ENCODE measurements around the gene SELENOF.
"Not testable (repeated sequence)": the region's sequence is repeated elsewhere in the genome, so short reads cannot be mapped to it uniquely, and the experiment has no call there.

The SELENOF gene

DNA sequence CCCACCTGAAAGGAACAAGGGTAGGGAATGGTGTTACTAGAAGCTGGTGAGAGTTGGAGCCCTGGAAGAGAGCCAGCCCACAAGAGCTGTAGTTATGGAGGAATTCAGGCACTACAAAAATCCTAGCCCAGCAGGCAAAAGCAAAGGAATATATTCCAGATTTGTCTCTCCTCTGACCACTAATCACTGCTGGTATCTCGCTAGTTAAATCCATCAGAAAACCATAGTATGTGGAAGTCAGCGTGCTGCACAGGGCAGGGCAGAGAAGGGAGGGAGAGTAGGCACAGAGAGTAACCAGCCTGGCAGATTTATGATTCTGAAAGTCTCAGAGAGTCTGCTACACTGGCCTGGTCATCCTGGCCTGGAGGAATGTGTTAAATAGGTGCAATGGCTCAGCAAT lies 88.6 kb downstream of the SELENOF start:
- Histone ChIP-seq H3K27me3 (peaks cover 0 to 5% of the 10 kb centered on the region in 2 donors), H3K4me1 (no peaks in the 10 kb centered on the region), H3K4me3 (no peak overlapping the region), H3K27ac (no peak overlapping the region), H3K9me3 (no peaks in the 10 kb centered on the region), H3K36me3 (no peaks in the 10 kb centered on the region)
- TF ChIP-seq CTCF (IDR thresholded peaks at IDR 0.05): no peak
- intact Hi-C loops (cut with DNase I; ENCODE audit: low total_unique reads): no loop called here
- DNase-seq: no peak

- no peak overlapping the region for H3K27ac ChIP-seq
- DNase-seq: no peak
- H3K9me3 ChIP-seq: no peaks in the 10 kb centered on the region
- H3K4me1 ChIP-seq: no peaks in the 10 kb centered on the region
- peaks cover 0 to 5% of the 10 kb centered on the region in 2 donors for H3K27me3 ChIP-seq
- intact Hi-C loops (cut with DNase I; ENCODE audit: low total_unique reads): no loop called here
- H3K4me3 ChIP-seq: no peak overlapping the region
- no peak for TF ChIP-seq CTCF (IDR thresholded peaks at IDR 0.05)
- H3K36me3 ChIP-seq: no peaks in the 10 kb centered on the region
These were observed 90.0 kb downstream of the SELENOF start for GRCh38 chr1:86823821-86824500.

GRCh38 chr1:86823386-86823785 lies 90.5 kb downstream of the SELENOF start:
- H3K36me3 ChIP-seq: no peaks in the 10 kb centered on the region
- no peak overlapping the region for H3K27ac ChIP-seq
- H3K4me1 ChIP-seq: no peaks in the 10 kb centered on the region
- H3K27me3 ChIP-seq: peaks cover 0 to 5% of the 10 kb centered on the region in 2 donors
- no peaks in the 10 kb centered on the region for H3K9me3 ChIP-seq
- intact Hi-C loops (cut with DNase I; ENCODE audit: low total_unique reads): no loop called here
- DNase-seq: no peak
- H3K4me3 ChIP-seq: no peak overlapping the region
- TF ChIP-seq CTCF (IDR thresholded peaks at IDR 0.05): no peak

DNA sequence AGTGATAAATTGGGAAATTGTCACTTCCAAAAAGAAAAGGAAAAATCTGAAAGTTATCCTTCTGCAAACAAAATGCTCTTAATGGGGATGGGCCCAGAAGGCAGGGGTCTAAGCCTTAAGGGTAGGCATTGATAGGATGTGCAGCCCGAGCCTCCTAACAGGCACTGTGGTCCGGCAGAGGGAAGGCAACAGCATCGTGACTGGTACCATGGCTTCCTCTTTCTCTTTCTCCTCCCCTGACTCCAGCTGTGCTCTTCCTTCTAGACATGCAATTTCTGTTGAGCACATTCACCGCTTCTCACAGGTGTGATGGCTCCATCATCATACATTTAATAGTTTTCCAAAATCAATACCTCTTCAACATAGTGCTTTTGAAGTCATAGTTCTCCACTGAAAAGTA lies 91.5 kb downstream of the SELENOF start:
- DNase-seq: no peak
- intact Hi-C loops (cut with DNase I; ENCODE audit: low total_unique reads): no loop called here
- H3K36me3 ChIP-seq: no peaks in the 10 kb centered on the region
- H3K4me1 ChIP-seq: no peaks in the 10 kb centered on the region
- no peaks in the 10 kb centered on the region for H3K9me3 ChIP-seq
- TF ChIP-seq CTCF (IDR thresholded peaks at IDR 0.05): no peak
- peaks cover 0 to 5% of the 10 kb centered on the region in 2 donors for H3K27me3 ChIP-seq
- H3K27ac ChIP-seq: no peak overlapping the region
- no peak overlapping the region for H3K4me3 ChIP-seq

- no peak for DNase-seq
- no peak overlapping the region for H3K4me3 ChIP-seq
- H3K36me3 ChIP-seq: no peaks in the 10 kb centered on the region
- no peaks in the 10 kb centered on the region for H3K9me3 ChIP-seq
- no peak for TF ChIP-seq CTCF (IDR thresholded peaks at IDR 0.05)
- H3K27me3 ChIP-seq: peaks cover 0 to 5% of the 10 kb centered on the region in 2 donors
- H3K4me1 ChIP-seq: no peaks in the 10 kb centered on the region
- intact Hi-C loops (cut with DNase I; ENCODE audit: low total_unique reads): no loop called here
- no peak overlapping the region for H3K27ac ChIP-seq
These were observed 92.0 kb downstream of the SELENOF start for GRCh38 chr1:86821956-86822355.

DNA sequence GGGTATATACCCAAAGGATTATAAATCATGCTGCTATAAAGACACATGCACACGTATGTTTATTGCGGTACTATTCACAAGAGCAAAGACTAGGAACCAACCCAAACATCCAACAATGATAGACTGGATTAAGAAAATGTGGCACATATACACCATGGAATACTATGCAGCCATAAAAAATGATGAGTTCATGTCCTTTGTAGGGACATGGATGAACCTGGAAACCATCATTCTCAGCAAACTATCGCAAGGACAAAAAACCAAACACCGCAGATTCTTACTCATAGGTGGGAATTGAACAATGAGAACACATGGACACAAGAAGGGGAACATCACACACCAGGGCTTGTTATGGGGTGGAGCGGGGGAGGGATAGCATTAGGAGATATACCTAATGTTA lies 94.0 kb downstream of the SELENOF start:
- H3K27ac ChIP-seq; H3K9me3 ChIP-seq; H3K27me3 ChIP-seq; H3K4me1 ChIP-seq; H3K36me3 ChIP-seq; intact Hi-C loops (cut with DNase I; ENCODE audit: low total_unique reads); H3K4me3 ChIP-seq; DNase-seq: not testable (repeated sequence)

DNA sequence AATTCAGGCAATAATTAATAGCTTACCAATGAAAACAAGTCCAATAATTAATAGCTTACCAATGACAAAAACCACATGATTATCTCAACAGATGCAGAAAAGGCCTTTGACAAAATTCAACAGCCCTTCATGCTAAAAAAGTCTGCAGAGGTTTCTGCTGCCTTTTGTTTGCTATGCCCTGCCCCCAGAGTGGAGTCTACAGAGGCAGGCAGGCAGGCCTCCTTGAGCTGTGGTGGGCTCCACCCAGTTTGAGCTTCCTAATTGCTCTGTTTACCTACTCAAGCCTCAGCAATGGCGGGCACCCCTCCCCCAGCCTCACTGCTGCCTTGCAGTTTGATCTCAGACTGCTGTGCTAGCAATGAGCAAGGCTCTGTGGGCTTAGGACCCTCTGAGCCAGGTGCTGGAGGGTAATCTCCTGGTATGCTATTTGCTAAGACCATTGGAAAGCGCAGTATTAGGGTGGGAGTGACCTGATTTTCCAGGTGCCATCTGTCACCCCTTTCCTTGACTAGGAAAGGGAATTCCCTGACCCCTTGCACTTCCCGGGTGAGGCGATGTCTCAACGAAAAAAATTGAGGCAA lies 96.6 kb downstream of the SELENOF start:
- intact Hi-C loops (cut with DNase I; ENCODE audit: low total_unique reads); H3K27ac ChIP-seq; H3K27me3 ChIP-seq; H3K9me3 ChIP-seq; H3K4me1 ChIP-seq; DNase-seq; H3K4me3 ChIP-seq; H3K36me3 ChIP-seq: not testable (repeated sequence)

DNA sequence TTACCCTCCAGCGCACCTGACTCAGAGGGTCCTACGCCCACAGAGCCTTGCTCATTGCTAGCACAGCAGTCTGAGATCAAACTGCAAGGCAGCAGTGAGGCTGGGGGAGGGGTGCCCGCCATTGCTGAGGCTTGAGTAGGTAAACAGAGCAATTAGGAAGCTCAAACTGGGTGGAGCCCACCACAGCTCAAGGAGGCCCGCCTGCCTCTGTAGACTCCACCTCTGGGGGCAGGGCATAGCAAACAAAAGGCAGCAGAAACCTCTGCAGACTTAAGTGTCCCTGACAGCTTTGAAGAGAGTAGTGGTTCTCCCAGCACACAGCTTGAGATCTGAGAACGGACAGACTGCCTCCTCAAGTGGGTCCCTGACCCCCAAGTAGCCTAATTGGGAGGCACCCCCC lies 99.8 kb downstream of the SELENOF start:
- H3K27ac ChIP-seq; intact Hi-C loops (cut with DNase I; ENCODE audit: low total_unique reads); H3K4me1 ChIP-seq; DNase-seq; H3K4me3 ChIP-seq; H3K27me3 ChIP-seq; H3K36me3 ChIP-seq; H3K9me3 ChIP-seq: not testable (repeated sequence)

Data from tibial artery (tissue), 4 donors.